Osteoblast (primary cell): ENCODE results near the gene PRADC1. TPM values are rescaled to one million over a fixed set of nuclear protein-coding genes. Genes with fewer than 3 reads are reported as not detected.

Experiments
- DNase-seq: peaks from one replicate; pipeline ENCODE4 v3.0.0; 2011; ENCODE audit warnings: low spot score, mixed read lengths; ENCODE audit not compliant: insufficient read length; ENCODE audit errors: missing footprints
- H2AFZ ChIP-seq: 2 replicates; pipeline ENCODE4 v1.6.0; 2011; ENCODE audit warnings: mild to moderate bottlenecking, low read length
- H3K27ac ChIP-seq: 2 replicates; pipeline ENCODE4 v1.5.1; 2011; ENCODE audit warnings: mild to moderate bottlenecking, low read depth, low read length, moderate library complexity
- H3K27me3 ChIP-seq: 2 replicates; pipeline ENCODE4 v1.6.0; 2012; ENCODE audit warnings: mild to moderate bottlenecking, control low read depth, inconsistent platforms, low read length, moderate library complexity; ENCODE audit not compliant: insufficient read depth
- H3K36me3 ChIP-seq: 2 replicates; pipeline ENCODE4 v1.5.1; 2011; ENCODE audit warnings: mild to moderate bottlenecking, low read length, control low read depth, moderate library complexity; ENCODE audit not compliant: insufficient read depth
- H3K4me1 ChIP-seq: 2 replicates; pipeline ENCODE4 v1.5.1; 2011; ENCODE audit warnings: mild to moderate bottlenecking, low read length, control low read depth, moderate library complexity; ENCODE audit not compliant: insufficient read depth
- H3K4me2 ChIP-seq: 2 replicates; pipeline ENCODE4 v1.6.0; 2011; ENCODE audit warnings: mild to moderate bottlenecking, low read length; ENCODE audit not compliant: insufficient read depth
- H3K4me3 ChIP-seq: fragments of 200-600 bp; sonication (generic); 3 replicates; pipeline ENCODE4 v1.5.1; 2012; ENCODE audit warnings: mild to moderate bottlenecking, low read length, inconsistent platforms; ENCODE audit not compliant: insufficient read depth
- H3K79me2 ChIP-seq: 2 replicates; pipeline ENCODE4 v1.6.0; 2012; ENCODE audit warnings: mild to moderate bottlenecking, low read length, control low read depth, inconsistent platforms; ENCODE audit not compliant: insufficient read depth
- H3K9me3 ChIP-seq: 2 replicates; pipeline ENCODE4 v1.5.1; 2011; ENCODE audit warnings: low read depth, low read length, control low read depth
- H4K20me1 ChIP-seq: 2 replicates; pipeline ENCODE4 v1.6.0; 2012; ENCODE audit warnings: mild to moderate bottlenecking, low read length, control low read depth; ENCODE audit not compliant: insufficient read depth
- total RNA-seq: library from RNA; depleted of rRNA; stranded (reverse); fragments of >200 nt; gene quantifications from 2 replicates; pipeline ENCODE4 v1.2.3, GENCODE V29; 2012
- TF ChIP-seq, protein P1 (sequence below): IDR thresholded peaks from 2 replicates; pipeline ENCODE4 v1.5.1; 2011; ENCODE audit warnings: mild to moderate bottlenecking, low read depth, low read length, moderate library complexity; ENCODE audit errors: extremely low read depth

The PRADC1 gene
- total RNA-seq, 1 donor = 15.9 TPM

- Histone ChIP-seq H4K20me1 (no peaks in the 10 kb centered on the region), H3K4me2 (no peak overlapping the region), H2AFZ (no peak overlapping the region)
Observed at GRCh38 chr2:73269686-73270465, 36.8 kb upstream of the PRADC1 start.

DNA sequence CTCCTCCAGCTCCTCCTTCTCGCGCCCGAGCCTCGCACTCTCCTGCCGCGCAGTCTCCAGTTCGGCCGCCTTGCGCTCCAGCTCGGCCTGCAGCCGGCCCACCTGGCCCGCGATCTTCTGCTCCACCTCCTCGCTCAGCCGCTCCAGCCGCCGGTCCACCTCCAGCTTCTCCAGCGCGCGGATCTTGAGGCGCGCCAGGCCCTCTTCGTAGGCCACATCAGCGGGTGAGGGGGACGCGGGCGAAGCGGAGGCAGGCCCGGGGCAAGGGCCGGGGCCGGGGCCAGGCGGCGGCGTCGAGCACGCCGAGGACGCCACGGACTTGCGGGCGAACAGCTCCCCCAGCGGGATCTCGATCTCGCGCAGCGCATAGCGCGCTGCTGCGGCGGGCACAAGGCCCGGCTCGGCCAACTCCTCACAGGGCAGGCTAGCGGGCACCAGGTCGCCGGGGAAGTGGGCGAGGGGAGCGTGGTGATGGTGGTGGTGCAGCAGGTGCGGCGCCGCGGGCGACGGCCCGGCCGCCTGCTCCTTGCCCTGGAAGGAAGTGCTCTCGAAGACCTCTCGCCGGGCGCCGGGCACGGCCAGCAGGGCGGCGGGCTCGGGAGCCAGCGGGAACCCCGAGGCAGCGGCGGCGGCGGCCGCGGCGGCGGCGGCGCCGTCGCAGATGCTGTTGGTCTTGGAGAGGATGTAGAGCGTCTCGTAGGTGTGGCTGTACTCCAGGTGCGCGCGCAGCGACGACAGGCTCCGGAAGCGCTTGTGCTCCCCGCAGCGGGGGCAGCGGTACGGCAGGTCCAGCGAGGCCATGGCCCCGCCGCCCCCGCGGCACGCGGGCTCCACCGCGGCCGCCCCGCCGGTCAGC, 36.0 kb upstream of the PRADC1 start:
- DNase-seq = peak; percentile 95
- no peak overlapping the region for H3K4me2 ChIP-seq

More at GRCh38 chr2:73269686-73270465, 36.8 kb upstream of the PRADC1 start:
- TF ChIP-seq, protein P1, sequence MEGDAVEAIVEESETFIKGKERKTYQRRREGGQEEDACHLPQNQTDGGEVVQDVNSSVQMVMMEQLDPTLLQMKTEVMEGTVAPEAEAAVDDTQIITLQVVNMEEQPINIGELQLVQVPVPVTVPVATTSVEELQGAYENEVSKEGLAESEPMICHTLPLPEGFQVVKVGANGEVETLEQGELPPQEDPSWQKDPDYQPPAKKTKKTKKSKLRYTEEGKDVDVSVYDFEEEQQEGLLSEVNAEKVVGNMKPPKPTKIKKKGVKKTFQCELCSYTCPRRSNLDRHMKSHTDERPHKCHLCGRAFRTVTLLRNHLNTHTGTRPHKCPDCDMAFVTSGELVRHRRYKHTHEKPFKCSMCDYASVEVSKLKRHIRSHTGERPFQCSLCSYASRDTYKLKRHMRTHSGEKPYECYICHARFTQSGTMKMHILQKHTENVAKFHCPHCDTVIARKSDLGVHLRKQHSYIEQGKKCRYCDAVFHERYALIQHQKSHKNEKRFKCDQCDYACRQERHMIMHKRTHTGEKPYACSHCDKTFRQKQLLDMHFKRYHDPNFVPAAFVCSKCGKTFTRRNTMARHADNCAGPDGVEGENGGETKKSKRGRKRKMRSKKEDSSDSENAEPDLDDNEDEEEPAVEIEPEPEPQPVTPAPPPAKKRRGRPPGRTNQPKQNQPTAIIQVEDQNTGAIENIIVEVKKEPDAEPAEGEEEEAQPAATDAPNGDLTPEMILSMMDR = no peak
- Histone ChIP-seq H3K4me3 (no peak overlapping the region), H3K9me3 (peaks cover 3% of the 10 kb centered on the region), H3K36me3 (no peaks in the 10 kb centered on the region), H3K27me3 (peaks cover 42% of the 10 kb centered on the region), H3K4me1 (no peaks in the 10 kb centered on the region), H3K27ac (no peak overlapping the region), H3K79me2 (no peaks in the 10 kb centered on the region)
- peak; percentile 70 for DNase-seq

GRCh38 chr2:73268366-73268829, 35.4 kb upstream of the PRADC1 start:
- DNase-seq = peak; percentile 65
- TF ChIP-seq, protein P1 = no peak
- H3K27ac ChIP-seq = no peak overlapping the region
- H3K36me3 ChIP-seq = no peaks in the 10 kb centered on the region
- no peak overlapping the region for H3K4me3 ChIP-seq
- H3K27me3 ChIP-seq = peaks cover 42% of the 10 kb centered on the region
- no peaks in the 10 kb centered on the region for H3K4me1 ChIP-seq
- no peaks in the 10 kb centered on the region for H3K79me2 ChIP-seq
- peaks cover 1% of the 10 kb centered on the region for H3K9me3 ChIP-seq
- H2AFZ ChIP-seq = no peak overlapping the region
- H3K4me2 ChIP-seq = no peak overlapping the region
- H4K20me1 ChIP-seq = no peaks in the 10 kb centered on the region

More for the DNA sequence above, 36.0 kb upstream of the PRADC1 start:
- TF ChIP-seq, protein P1 = peak; percentile 11
- Histone ChIP-seq H3K9me3 (peaks cover 3% of the 10 kb centered on the region), H3K4me1 (no peaks in the 10 kb centered on the region), H3K27ac (no peak overlapping the region), H3K36me3 (no peaks in the 10 kb centered on the region), H2AFZ (no peak overlapping the region), H4K20me1 (no peaks in the 10 kb centered on the region), H3K4me3 (no peak overlapping the region), H3K27me3 (peaks cover 42% of the 10 kb centered on the region), H3K79me2 (no peaks in the 10 kb centered on the region)

DNA sequence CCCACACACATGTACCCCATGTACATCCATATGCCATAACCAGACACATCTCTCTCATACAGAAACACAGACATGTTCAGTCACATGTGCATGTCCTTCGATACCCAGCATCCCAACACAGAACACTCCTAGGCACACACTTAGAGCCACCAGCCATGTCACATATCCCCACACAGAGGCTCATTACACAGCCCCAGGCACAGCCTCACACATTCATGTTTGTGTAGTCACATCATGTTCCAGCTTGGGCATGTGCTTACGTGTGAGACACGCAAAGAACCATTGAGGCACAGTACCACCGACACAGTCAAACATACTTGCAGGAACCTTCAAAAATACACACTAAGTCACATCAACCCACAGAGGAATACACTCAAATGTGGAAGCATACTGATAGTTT, 34.0 kb upstream of the PRADC1 start:
- no peaks in the 10 kb centered on the region for H3K4me1 ChIP-seq
- H3K4me3 ChIP-seq = no peak overlapping the region
- no peaks in the 10 kb centered on the region for H3K9me3 ChIP-seq
- no peak overlapping the region for H3K27ac ChIP-seq
- H3K79me2 ChIP-seq = no peaks in the 10 kb centered on the region
- peaks cover 42% of the 10 kb centered on the region for H3K27me3 ChIP-seq
- H3K36me3 ChIP-seq = no peaks in the 10 kb centered on the region
- DNase-seq = peak; percentile 67
- no peak overlapping the region for H2AFZ ChIP-seq
- no peaks in the 10 kb centered on the region for H4K20me1 ChIP-seq
- H3K4me2 ChIP-seq = no peak overlapping the region
- TF ChIP-seq, protein P1 = no peak
